ENCODE results near the gene GFRA1.

DNA sequence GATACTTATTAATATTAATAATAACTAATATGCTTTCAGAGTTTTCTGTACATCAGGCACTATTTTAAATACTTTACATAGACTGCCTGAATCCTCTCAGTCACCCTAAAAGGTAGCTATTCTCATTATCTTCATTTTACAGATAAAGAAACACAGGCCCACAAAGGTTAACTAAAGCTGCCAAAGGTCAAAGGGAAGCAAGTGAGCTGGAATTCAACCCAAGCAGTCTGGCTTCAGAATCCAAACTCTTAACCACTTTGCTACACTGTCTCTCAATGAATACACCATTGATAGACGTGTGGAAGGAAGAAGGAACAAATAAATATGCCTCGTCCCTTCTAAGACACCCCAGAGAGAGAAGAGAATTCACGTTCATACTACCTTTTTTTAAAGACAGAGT, 52.0 kb downstream of the GFRA1 start:
- TF ChIP-seq, protein P1, sequence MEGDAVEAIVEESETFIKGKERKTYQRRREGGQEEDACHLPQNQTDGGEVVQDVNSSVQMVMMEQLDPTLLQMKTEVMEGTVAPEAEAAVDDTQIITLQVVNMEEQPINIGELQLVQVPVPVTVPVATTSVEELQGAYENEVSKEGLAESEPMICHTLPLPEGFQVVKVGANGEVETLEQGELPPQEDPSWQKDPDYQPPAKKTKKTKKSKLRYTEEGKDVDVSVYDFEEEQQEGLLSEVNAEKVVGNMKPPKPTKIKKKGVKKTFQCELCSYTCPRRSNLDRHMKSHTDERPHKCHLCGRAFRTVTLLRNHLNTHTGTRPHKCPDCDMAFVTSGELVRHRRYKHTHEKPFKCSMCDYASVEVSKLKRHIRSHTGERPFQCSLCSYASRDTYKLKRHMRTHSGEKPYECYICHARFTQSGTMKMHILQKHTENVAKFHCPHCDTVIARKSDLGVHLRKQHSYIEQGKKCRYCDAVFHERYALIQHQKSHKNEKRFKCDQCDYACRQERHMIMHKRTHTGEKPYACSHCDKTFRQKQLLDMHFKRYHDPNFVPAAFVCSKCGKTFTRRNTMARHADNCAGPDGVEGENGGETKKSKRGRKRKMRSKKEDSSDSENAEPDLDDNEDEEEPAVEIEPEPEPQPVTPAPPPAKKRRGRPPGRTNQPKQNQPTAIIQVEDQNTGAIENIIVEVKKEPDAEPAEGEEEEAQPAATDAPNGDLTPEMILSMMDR (conservative IDR thresholded peaks at IDR 0.05; ENCODE audit: low read length) = no peak
- no peak for TF ChIP-seq EZH2phosphoT487 (IDR thresholded peaks at IDR 0.05; ENCODE audit: borderline replicate concordance, low read depth, low read length)
